K562 (cell line): ENCODE measurements around the gene CLIP1. TPM values are rescaled to one million over a fixed set of nuclear protein-coding genes. Genes with fewer than 3 reads are reported as not detected.

Source experiments
- ATAC-seq: fragments of 200-7000 bp; cut with Tn5 transposase; 3 replicates; pipeline ENCODE4 v1.9.1; 2020; ENCODE audit warnings: moderate library complexity
- BruUV-seq: library from RNA; stranded (reverse); fragments of 400-500 nt; replicated peaks from 2 replicates; lab custom pipeline; 2021; lab: Mats Ljungman, UMichigan
- CTCF ChIA-PET: fragments of 300-600 bp; formaldehyde crosslinking; extraction: SDS; loops from one replicate; lab custom pipeline; 2021; ENCODE audit warnings: low intra/inter-chr PET ratio; lab: Yijun Ruan, JAX
- POLR2A ChIA-PET: fragments of 300-600, 350-650 bp; sonication (Branson Sonifier 250); formaldehyde crosslinking; extraction: SDS; loops from one replicate; lab custom pipeline; 2021; ENCODE audit warnings: antibody characterized with exemption, inconsistent platforms; lab: Yijun Ruan, JAX
- DNase-seq, 4 experiments: peaks; one replicate each; pipeline versions ENCODE4 v3.0.0 to v3.0.0-alpha.2; 2011 to 2018; ENCODE audit warnings: low spot score in 3 of 4, mixed read lengths in 3 of 4; ENCODE audit errors: extremely low read depth in 1 of 4
- FAIRE-seq: peaks from 2 replicates; lab custom pipeline; 2011; peaks lifted over from hg19 to GRCh38; lab: Jason Lieb, UNC
- H2AFZ ChIP-seq: 2 replicates; pipeline ENCODE4 v1.6.0; 2011; ENCODE audit warnings: low read depth, low read length, control low read depth, inconsistent platforms
- H3K27ac ChIP-seq: fragments of 200-600 bp; 3 replicates; pipeline ENCODE4 v1.8.0; 2011; ENCODE audit warnings: low read depth, mild to moderate bottlenecking, control low read depth, inconsistent platforms, low read length, moderate library complexity, mixed read lengths; ENCODE audit errors: extremely low read depth
- H3K27me3 ChIP-seq, 2 experiments: fragments of 300-600 bp in 1 of 2; 2 replicates in 1 of 2; 3 replicates in 1 of 2; pipeline versions ENCODE4 v1.6.0 to v1.8.0; 2011; ENCODE audit warnings: inconsistent platforms in 2 of 2, low read length in 2 of 2, mild to moderate bottlenecking in 1 of 2, mixed read lengths in 1 of 2, moderate library complexity in 1 of 2; ENCODE audit not compliant: control insufficient read depth in 2 of 2, insufficient read depth in 2 of 2
- H3K36me3 ChIP-seq: fragments of 300-600 bp; 3 replicates; pipeline ENCODE4 v1.8.0; 2011; ENCODE audit warnings: mild to moderate bottlenecking, low read length, inconsistent platforms; ENCODE audit not compliant: control insufficient read depth, insufficient read depth
- H3K4me1 ChIP-seq, 2 experiments: fragments of 200-600 bp in 1 of 2; replicated peaks in 1 of 2; 2 replicates in 1 of 2; 3 replicates in 1 of 2; pipeline versions ENCODE4 v1.5.1 to v1.8.0; 2011; ENCODE audit warnings: inconsistent platforms in 2 of 2, low read length in 2 of 2, mild to moderate bottlenecking in 1 of 2, mixed read lengths in 1 of 2, moderate library complexity in 1 of 2; ENCODE audit not compliant: control insufficient read depth in 2 of 2, insufficient read depth in 2 of 2
- H3K4me2 ChIP-seq: 2 replicates; pipeline ENCODE4 v1.6.1; 2011; ENCODE audit warnings: low read length, control low read depth, inconsistent platforms, mixed read lengths; ENCODE audit not compliant: insufficient read depth
- H3K4me3 ChIP-seq: fragments of 200-600 bp; sonication (generic), shearing (Covaris generic); 2 replicates; pipeline ENCODE4 v1.5.1; 2016; ENCODE audit warnings: control low read depth, inconsistent platforms
- H3K79me2 ChIP-seq: fragments of 200-600 bp; 3 replicates; pipeline ENCODE4 v1.8.0; 2011; ENCODE audit warnings: low read length, inconsistent platforms; ENCODE audit not compliant: control insufficient read depth, insufficient read depth
- H3K9ac ChIP-seq, 2 experiments: 2 replicates each; pipeline versions ENCODE4 v1.6.0 to v1.6.1; 2011; ENCODE audit warnings: low read depth in 2 of 2, low read length in 2 of 2, control low read depth in 1 of 2, inconsistent platforms in 1 of 2, mild to moderate bottlenecking in 1 of 2, mixed read lengths in 1 of 2; ENCODE audit not compliant: insufficient read depth in 1 of 2
- H3K9me1 ChIP-seq: one replicate; pipeline ENCODE4 v1.6.0; 2011; ENCODE audit warnings: inconsistent platforms, mild to moderate bottlenecking, low read length, moderate library complexity; ENCODE audit not compliant: control insufficient read depth, insufficient read depth
- H3K9me3 ChIP-seq: replicated peaks from 2 replicates; pipeline ENCODE4 v1.5.1; 2011; ENCODE audit warnings: low read depth, low read length, inconsistent platforms; ENCODE audit not compliant: control insufficient read depth, insufficient read depth
- H4K20me1 ChIP-seq: replicated peaks from 2 replicates; pipeline ENCODE4 v1.6.1; 2011; ENCODE audit warnings: low read length, inconsistent platforms, mixed read lengths; ENCODE audit not compliant: control insufficient read depth, insufficient read depth
- HOXB6 ChIP-seq: fragments of 250-450 bp; sonication (Bioruptor Pico); IDR thresholded peaks from 2 replicates; pipeline ENCODE4 v1.5.1; 2022; ENCODE audit warnings: mild to moderate bottlenecking, borderline replicate concordance
- KLF6 ChIP-seq: fragments of 250-450 bp; sonication (Bioruptor Pico); IDR thresholded peaks from 2 replicates; pipeline ENCODE4 v1.4.0; 2020; ENCODE audit warnings: mild to moderate bottlenecking, moderate library complexity, borderline replicate concordance
- NONO ChIP-seq, 2 experiments: fragments of 200-400 bp in 1 of 2; fragments of 450-650 bp in 1 of 2; formaldehyde crosslinking in 1 of 2; IDR thresholded peaks; 2 replicates each; pipeline ENCODE4 v1.6.1; 2017; ENCODE audit warnings: low read depth in 2 of 2, mild to moderate bottlenecking in 2 of 2, moderate library complexity in 2 of 2, low read length in 1 of 2
- ZBTB8A ChIP-seq: fragments of 450-650 bp; IDR thresholded peaks from 2 replicates; pipeline ENCODE4 v1.6.1; 2018; ENCODE audit warnings: mild to moderate bottlenecking, moderate library complexity; ENCODE audit not compliant: partially characterized antibody
- ZNF384 ChIP-seq: IDR thresholded peaks from 2 replicates; pipeline ENCODE4 v1.6.1; 2012; ENCODE audit warnings: low read depth, low read length, improper control_type of control experiment
- ZNF551 ChIP-seq: fragments of 250-450 bp; sonication (Bioruptor Pico); IDR thresholded peaks from 2 replicates; pipeline ENCODE4 v1.5.0; 2021; ENCODE audit warnings: mild to moderate bottlenecking, moderate library complexity
- ZNF644 ChIP-seq: fragments of 200-800 bp; sonication (Bioruptor generic); IDR thresholded peaks from 2 replicates; pipeline ENCODE4 v1.6.1; 2016; ENCODE audit warnings: low read depth, missing genetic modification characterization, missing compliant biosample characterization
- ZNF778 ChIP-seq: fragments of 450-650 bp; formaldehyde crosslinking; IDR thresholded peaks from 2 replicates; pipeline ENCODE4 v1.4.0; 2020; ENCODE audit warnings: mild to moderate bottlenecking, moderate library complexity
- WGBS: fragments of 100-300 bp; shearing (Covaris generic); methylation state at CpG from one replicate; pipeline ENCODE4 v1.1.6; 2016; ENCODE audit warnings: low coverage, mixed read lengths; ENCODE audit not compliant: insufficient coverage; ENCODE audit errors: missing lambda C conversion rate; 5-methylcytosine and 5-hydroxymethylcytosine counted together
- in situ Hi-C: fragments of 300-500 bp; cut with MboI; formaldehyde crosslinking; loops from 4 replicates; pipeline ENCODE4 v1.15.0; 2018; ENCODE audit warnings: inconsistent platforms, mixed read lengths
- intact Hi-C: fragments of 100-400 bp; cut with micrococcal nuclease; formaldehyde crosslinking; loops from 2 replicates; pipeline ENCODE4 v1.14.2; 2022
- polyA plus RNA-seq, 8 experiments: library from polyadenylated mRNA; depleted of rRNA in 4 of 8; stranded (reverse) in 5 of 8; unstranded in 3 of 8; fragments of >200 nt; fragmentation: Nextera tagmentation in 2 of 8; fragmentation: Illumina TruSeq in 1 of 8; extraction: Ambion mirVana in 2 of 8; extraction: Trizol in 1 of 8; gene quantifications; 2 replicates each; pipeline versions ENCODE4 v1.2.1 to v1.2.3, GENCODE V29; 2011 to 2014; ENCODE audit warnings: inconsistent platforms in 1 of 8, missing spikeins in 1 of 8
- total RNA-seq, 7 experiments: library from RNA; depleted of rRNA in 6 of 7; stranded (reverse); fragments of >200 nt in 6 of 7; fragmentation: Illumina TruSeq in 2 of 7; extraction: Trizol in 2 of 7; gene quantifications; 2 replicates each; pipeline versions ENCODE4 v1.2.1 to v1.2.3, GENCODE V29; 2011 to 2021; ENCODE audit warnings: low replicate concordance in 1 of 7
- TF ChIP-seq, protein P1 (sequence below), 2 experiments: fragments of 200-800 bp in 1 of 2; sonication (Bioruptor generic) in 1 of 2; sonication (generic) in 1 of 2; formaldehyde crosslinking in 1 of 2; IDR thresholded peaks in 1 of 2; conservative IDR thresholded peaks in 1 of 2; 2 replicates each; pipeline versions ENCODE4 v1.5.0 to v1.6.1; 2016 to 2020; ENCODE audit warnings: missing compliant biosample characterization in 1 of 2, missing genetic modification characterization in 1 of 2, missing genetic modification reagents in 1 of 2
- TF ChIP-seq, protein P2 (sequence below): sonication (generic); formaldehyde crosslinking; IDR thresholded peaks from 2 replicates; pipeline ENCODE4 v1.8.1; 2023; ENCODE audit warnings: missing genetic modification reagents, mild to moderate bottlenecking, borderline replicate concordance
- TF ChIP-seq, protein P3 (sequence below): fragments of 250-450 bp; sonication (Bioruptor Pico); IDR thresholded peaks from 2 replicates; pipeline ENCODE4 v1.5.0; 2020; ENCODE audit warnings: mild to moderate bottlenecking

CLIP1 gene
- total and polyA plus RNA-seq, 9 of the 15 experiments (the other 6 are each of a cell fraction or from before 2014, with no cell fraction given): 5.8 to 33.9 (median 27.6) TPM

DNA sequence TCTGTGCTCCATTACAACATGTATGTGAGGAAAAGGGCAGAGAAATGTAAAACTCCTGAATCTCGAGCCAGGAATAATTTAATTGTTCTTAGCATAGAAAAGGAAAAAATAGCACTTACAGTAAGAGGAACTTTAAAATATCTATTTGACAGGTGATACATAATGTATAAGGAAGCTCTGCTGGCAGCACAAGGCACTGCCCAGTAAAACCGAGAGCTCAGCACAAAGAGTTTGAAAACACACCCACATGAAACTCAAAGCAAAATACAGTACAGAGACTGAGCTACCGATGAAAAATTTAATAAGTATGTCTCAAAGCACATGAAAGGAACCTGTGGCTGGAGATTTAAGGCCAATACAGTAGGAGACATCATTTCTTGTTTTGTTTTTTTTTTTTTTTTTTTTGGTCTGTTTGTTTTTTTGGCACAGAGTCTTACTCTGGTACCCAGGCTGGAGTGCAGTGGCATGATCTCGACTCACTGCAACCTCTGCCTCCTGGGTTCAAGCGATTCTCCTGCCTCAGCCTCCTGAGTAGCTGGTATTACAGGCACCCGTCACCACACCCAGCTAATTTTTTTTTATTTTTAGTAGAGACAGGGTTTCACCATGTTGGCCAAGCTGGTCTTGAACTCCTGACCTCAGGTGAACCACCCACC, 19.2 kb downstream of the CLIP1 start:
- DNase-seq (no peak), ATAC-seq (no peak), FAIRE-seq (no peak)
- no peak overlapping the region for H3K4me2 ChIP-seq
- 0 out of 3 replicates have a peak, but pooled peaks cover 3% of the 10 kb centered on the region for H3K36me3 ChIP-seq
- intact Hi-C loops: no loop called here
- no peaks in the 10 kb centered on the region for H3K27me3 ChIP-seq
- H3K4me1 ChIP-seq: peaks cover 11 to 19% of the 10 kb centered on the region in 2 experiments; a peak in 4 of 5 replicates
- no peak overlapping the region for H3K27ac ChIP-seq
- H3K9ac ChIP-seq: no peak overlapping the region
- in situ Hi-C loops: loop anchor here (5.0 kb wide), 1 partner anchor 74 kb away; no protein-coding TSS in a partner anchor
- BruUV-seq: no TSS peak
- no peaks in the 10 kb centered on the region for H3K9me1 ChIP-seq
- no peak overlapping the region for H3K4me3 ChIP-seq
- H3K79me2 ChIP-seq: peaks cover 23% of the 10 kb centered on the region
- H3K9me3 ChIP-seq: no peaks in the 10 kb centered on the region
- WGBS: 73% methylated on average over 6 of the region's 6 CpGs
- H4K20me1 ChIP-seq: no peaks in the 10 kb centered on the region
- no peak overlapping the region for H2AFZ ChIP-seq
- ChIA-PET POLR2A (interaction anchor here (1.1 to 1.2 kb wide), 4 partner anchors 14 to 98 kb away, joined by 3 to 5 read pairs (median 4); partner anchors contain the start of gene ZCCHC8), CTCF (no interaction called here)
- TF ChIP-seq NONO (IDR thresholded peaks at IDR 0.05; ENCODE audit: low read depth in 2 of 2, low read length in 1 of 2) (no peak), KLF6 (CRISPR knock-in tag) (no peak), HOXB6 (CRISPR knock-in tag) (no peak), ZNF778 (CRISPR knock-in tag) (no peak), ZNF384 (no peak), ZNF551 (CRISPR knock-in tag) (no peak), ZBTB8A (no peak), ZNF644 (tag) (no peak)
- TF ChIP-seq, protein P1, sequence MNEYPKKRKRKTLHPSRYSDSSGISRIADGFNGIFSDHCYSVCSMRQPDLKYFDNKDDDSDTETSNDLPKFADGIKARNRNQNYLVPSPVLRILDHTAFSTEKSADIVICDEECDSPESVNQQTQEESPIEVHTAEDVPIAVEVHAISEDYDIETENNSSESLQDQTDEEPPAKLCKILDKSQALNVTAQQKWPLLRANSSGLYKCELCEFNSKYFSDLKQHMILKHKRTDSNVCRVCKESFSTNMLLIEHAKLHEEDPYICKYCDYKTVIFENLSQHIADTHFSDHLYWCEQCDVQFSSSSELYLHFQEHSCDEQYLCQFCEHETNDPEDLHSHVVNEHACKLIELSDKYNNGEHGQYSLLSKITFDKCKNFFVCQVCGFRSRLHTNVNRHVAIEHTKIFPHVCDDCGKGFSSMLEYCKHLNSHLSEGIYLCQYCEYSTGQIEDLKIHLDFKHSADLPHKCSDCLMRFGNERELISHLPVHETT (CRISPR knock-in tag; conservative IDR thresholded peaks at IDR 0.05 in 1 of 2, IDR thresholded peaks at IDR 0.05 in 1 of 2): no peak
- TF ChIP-seq, protein P2, sequence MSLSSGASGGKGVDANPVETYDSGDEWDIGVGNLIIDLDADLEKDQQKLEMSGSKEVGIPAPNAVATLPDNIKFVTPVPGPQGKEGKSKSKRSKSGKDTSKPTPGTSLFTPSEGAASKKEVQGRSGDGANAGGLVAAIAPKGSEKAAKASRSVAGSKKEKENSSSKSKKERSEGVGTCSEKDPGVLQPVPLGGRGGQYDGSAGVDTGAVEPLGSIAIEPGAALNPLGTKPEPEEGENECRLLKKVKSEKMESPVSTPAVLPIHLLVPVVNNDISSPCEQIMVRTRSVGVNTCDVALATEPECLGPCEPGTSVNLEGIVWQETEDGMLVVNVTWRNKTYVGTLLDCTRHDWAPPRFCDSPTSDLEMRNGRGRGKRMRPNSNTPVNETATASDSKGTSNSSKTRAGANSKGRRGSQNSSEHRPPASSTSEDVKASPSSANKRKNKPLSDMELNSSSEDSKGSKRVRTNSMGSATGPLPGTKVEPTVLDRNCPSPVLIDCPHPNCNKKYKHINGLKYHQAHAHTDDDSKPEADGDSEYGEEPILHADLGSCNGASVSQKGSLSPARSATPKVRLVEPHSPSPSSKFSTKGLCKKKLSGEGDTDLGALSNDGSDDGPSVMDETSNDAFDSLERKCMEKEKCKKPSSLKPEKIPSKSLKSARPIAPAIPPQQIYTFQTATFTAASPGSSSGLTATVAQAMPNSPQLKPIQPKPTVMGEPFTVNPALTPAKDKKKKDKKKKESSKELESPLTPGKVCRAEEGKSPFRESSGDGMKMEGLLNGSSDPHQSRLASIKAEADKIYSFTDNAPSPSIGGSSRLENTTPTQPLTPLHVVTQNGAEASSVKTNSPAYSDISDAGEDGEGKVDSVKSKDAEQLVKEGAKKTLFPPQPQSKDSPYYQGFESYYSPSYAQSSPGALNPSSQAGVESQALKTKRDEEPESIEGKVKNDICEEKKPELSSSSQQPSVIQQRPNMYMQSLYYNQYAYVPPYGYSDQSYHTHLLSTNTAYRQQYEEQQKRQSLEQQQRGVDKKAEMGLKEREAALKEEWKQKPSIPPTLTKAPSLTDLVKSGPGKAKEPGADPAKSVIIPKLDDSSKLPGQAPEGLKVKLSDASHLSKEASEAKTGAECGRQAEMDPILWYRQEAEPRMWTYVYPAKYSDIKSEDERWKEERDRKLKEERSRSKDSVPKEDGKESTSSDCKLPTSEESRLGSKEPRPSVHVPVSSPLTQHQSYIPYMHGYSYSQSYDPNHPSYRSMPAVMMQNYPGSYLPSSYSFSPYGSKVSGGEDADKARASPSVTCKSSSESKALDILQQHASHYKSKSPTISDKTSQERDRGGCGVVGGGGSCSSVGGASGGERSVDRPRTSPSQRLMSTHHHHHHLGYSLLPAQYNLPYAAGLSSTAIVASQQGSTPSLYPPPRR (CRISPR knock-in tag): no peak
- TF ChIP-seq, protein P3, sequence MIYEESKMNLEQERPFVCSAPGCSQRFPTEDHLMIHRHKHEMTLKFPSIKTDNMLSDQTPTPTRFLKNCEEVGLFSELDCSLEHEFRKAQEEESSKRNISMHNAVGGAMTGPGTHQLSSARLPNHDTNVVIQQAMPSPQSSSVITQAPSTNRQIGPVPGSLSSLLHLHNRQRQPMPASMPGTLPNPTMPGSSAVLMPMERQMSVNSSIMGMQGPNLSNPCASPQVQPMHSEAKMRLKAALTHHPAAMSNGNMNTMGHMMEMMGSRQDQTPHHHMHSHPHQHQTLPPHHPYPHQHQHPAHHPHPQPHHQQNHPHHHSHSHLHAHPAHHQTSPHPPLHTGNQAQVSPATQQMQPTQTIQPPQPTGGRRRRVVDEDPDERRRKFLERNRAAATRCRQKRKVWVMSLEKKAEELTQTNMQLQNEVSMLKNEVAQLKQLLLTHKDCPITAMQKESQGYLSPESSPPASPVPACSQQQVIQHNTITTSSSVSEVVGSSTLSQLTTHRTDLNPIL (CRISPR knock-in tag): no peak
